Germinal center (tissue), 1 donor: ENCODE data around the gene TRIM33.
A peak's percentile ranks its signal among the peaks of the same experiment; 100 is the strongest.

Experiments
- DNase-seq: peaks from one replicate; pipeline ENCODE4 v3.0.0; 2012; ENCODE audit warnings: mixed read lengths, low spot score

The TRIM33 gene

GRCh38 chr1:114350731-114351445 is 160.1 kb downstream of the TRIM33 start:
- DNase-seq = no peak

GRCh38 chr1:114349891-114350605 is 161.0 kb downstream of the TRIM33 start:
- DNase-seq = no peak

DNA sequence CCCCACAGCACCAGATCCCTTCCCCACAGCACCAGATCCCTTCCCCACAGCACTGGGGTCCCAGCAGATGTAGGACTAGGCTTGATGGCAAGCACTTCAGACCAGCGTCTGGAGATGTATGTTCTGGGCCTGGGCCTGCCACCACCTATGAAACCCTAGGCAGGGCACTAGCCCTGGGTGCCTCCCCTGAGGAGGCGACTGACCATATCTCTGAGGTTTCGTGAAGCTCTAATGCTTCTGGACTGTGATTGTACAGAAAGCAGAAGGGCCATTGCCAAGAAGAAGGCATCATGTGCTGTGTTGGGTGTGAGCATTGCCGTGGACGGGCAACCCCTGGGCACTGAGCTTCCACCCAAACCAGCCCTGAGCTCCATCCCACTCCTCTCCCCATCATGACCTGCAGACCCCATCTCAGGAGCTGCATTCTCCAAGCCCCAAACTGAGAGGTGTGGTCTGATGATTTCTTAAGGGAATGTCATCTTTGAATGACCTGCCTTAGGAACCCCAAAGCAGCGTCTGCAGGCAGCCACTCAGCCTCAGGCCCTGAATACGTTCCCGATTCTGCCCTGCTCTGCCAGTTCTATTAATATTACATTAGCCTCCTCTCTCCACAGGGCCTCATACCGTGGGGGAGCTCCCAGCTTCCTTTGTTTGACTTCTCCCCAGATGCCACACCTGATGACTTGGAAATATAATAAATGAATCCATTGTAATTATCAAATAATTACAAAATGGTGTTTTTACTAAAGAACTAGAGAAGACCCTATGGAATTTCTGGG is 163.4 kb downstream of the TRIM33 start:
- no peak for DNase-seq

DNA sequence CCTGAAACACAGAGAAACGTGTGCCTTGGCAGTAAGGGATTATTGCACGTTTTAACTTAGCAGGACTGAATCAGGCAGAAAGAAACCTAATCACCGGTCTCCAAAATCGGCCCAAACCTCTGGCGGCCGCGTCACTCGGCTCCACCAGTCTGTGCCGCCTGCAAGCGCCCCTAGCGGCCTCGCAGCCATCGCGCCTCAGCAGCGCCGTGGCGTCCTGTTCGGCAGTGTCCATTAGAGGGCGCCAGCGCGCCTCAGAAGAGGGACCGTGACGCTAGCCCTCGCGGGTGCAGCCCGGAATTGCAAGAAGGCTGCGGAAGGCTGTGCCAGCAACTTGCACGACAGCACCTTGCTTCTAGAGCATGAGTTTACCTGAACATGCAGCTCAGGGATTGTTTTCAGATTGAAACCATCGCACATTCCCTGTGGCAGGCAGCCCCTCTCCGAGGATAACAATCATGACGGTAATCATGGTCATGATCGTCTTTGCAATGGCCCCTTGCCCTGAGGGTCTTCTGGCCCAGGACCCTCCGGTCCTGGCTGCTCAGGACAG is 164.4 kb downstream of the TRIM33 start:
- DNase-seq = peak; percentile 93

DNA sequence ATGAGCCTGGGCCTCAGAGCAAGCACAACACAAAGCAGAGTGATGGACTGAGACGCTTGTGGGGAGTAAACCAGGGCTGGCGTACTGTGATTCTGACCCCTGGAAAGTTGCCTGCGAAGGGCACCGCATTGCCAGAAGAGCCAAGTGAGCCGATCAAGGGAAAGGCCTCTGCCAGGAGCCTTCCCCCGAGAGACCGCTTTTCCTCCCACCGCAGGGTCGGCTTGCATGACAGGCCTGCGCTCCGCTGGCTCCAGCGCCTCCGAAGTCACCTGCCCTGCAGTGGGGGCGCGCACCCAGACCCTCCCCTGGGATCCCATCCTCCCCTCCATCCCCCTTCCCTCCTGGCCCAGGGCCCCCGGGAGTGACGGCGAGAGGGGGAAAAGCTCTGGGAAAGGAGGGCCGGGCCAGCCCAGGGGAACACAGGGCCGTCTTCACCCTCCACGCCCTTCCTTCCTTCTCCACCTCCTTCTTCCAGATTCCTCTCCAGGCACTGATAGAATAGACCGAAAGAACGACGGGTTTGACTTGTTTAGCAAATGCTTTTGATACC is 165.0 kb downstream of the TRIM33 start:
- DNase-seq = peak; percentile 16

DNA sequence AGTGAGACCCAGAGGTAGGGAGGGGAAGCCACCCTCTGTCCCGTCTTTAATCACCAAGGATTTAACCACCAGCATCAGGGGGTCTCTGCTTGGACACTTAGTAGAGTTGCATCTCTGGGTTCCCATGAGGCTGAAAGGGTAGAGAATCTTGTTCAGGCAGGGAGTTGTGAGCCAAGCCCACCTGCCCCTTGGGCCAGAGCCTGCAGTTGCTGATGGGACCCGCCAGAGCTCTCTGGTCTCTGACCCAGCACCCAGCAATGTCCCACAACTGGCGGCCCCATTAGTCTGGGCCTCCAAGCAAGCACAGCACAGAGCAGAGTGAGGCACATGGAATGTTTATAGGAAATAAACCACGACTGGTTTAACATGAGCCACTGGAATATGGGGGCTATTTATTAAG is 166.3 kb downstream of the TRIM33 start:
- no peak for DNase-seq
